HG03060 (cell line): ENCODE data around the gene COL15A1.

ENCODE experiments used
- ATAC-seq: cut with Tn5 transposase; IDR thresholded peaks from one replicate; pipeline ENCODE4 v1.9.1; 2021; ENCODE audit warnings: low read depth, moderate number of reproducible peaks; ENCODE audit not compliant: unreplicated experiment

COL15A1 gene

GRCh38 chr9:98913705-98914104 lies 30.0 kb upstream of the COL15A1 start:
- ATAC-seq, result no peak

- ATAC-seq, result no peak
Observed at GRCh38 chr9:98915599-98915998, 28.1 kb upstream of the COL15A1 start.

- ATAC-seq, result no peak
Observed at GRCh38 chr9:98916660-98917059, 27.0 kb upstream of the COL15A1 start.

GRCh38 chr9:98917746-98918487 lies 25.8 kb upstream of the COL15A1 start:
- no peak for ATAC-seq

GRCh38 chr9:98921732-98922131 lies 22.0 kb upstream of the COL15A1 start:
- no peak for ATAC-seq

DNA sequence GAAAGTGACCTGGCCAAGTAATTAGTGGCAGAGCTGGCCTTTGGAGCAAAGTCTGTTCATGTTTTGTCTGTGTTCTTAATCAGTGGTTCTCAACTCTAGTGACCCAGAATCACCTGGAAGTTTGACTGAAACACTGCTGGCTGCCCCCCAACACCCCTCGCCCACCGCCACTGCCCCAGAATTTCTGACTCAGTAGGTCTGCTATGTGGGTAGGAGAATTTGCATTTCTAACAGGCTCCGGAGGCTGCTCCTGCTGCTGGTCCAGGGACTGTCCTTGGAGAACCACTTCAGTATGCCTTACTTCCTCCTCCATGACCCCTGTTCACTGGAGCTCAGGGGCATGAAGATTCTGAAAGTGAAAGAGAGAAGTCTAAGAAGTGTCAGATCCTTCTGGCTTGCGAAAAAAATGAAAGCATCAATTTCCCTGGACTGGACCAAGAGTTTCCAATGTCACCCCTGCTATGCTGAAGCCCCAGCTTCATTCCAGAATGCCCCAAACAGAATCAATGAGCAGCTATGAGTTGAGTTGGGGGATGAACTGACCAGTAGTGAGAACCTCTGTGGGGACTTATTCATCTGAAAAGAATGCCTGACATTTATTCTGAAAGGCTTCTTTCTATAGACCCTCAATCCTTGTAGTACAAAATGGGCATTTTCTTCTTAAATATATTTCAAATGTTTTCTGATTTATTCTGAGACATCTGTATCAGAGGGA lies 20.8 kb upstream of the COL15A1 start:
- ATAC-seq, result no peak

DNA sequence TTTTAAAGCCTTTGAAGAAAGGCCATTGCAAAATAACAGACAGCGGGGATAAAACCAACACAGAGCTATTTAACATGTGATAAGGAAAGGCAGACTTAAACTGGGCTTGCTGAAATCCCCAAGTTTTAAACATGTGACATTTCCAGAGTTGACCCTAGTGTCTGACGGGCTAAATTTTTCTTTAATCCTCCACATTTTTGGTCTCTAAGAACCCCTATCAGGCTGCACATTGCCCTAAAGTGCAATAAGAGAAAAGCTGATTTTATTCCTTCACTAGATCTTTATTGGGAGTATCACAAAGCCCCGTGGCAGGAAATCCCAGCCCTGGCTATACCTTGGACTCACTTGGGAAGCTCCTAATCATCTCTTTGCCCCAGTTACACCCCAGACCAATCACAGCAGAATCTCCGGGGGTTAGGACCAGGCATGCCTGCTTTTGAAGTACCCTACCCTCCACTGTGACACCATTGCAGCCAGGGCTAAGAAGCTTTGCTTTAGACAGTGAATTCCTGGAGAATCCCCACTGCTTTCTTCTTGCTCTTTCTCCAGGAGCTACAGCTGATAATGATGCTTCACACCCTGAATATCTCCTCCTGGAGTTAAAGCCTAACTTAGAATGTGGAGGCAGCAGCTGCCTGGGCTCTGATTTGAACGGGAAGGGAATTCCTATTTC lies 20.1 kb upstream of the COL15A1 start:
- ATAC-seq, result no peak

DNA sequence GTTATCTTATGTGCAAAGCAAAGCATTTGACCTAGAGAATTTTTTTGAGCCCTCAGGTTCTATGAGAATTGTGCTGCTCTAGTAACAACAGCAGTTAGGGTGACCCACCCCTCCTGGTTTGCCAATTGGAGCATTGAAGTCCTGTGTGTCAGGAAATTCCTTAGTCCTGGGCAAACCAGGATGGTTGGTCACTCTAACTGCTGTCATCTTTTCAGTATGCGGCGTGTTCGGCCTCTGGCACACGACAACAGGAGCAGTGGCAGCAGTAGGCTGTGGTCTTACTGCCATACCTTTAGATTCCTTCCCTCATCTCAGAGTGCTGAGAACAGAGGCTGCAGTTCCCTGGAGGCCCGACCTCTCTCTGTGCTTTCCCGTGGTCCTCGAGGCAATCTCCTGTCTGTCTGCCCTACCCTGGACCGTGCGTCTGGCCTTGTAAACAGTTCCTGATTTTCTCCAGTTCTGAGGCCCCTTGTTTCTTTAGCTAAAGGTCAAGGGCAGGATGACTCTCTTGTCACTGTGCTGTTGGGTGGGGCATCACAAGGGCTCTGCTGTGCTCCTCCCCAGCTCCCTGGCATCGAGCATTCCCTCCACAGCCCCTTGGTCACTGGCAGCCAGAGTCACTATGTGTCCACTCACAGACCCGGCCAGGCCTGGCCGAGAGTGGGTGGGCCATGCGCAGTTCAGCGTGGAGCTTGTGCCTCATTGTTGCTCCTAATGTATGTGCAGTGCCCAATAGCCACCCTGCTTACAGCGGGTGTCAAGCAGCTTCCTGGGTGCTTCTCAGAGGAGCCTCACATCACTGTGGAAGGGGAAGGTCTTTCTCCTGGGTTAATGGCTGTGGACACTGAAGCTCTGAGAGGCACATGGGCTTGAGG lies 18.5 kb upstream of the COL15A1 start:
- no peak for ATAC-seq

- ATAC-seq, result no peak
Observed at GRCh38 chr9:98925956-98926355, 17.8 kb upstream of the COL15A1 start.

- ATAC-seq, result no peak
Observed at GRCh38 chr9:98927724-98928123, 16.0 kb upstream of the COL15A1 start.

GRCh38 chr9:98929071-98929470 lies 14.6 kb upstream of the COL15A1 start:
- no peak for ATAC-seq

DNA sequence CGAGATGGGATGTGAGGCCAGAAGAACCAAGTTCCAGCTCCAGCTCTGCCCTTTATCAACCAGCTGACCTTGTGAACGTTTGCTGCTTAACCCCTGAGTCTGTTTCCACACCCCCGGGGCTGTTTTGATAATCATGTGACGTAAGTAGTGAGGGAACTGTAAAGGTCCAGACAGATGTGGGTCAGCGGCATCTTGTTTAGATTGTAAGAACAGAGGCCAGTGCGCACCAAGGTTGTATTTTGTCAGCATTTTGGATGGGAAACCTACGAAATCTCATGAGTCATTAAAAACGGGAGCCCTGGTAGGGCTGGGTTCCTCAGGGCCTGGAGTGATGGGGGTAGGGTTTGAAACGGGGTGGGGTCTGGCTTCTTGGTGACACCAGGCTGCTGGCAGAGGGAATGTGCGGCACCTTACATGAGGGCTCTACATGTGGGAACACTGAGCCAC lies 13.8 kb upstream of the COL15A1 start:
- ATAC-seq, result no peak

DNA sequence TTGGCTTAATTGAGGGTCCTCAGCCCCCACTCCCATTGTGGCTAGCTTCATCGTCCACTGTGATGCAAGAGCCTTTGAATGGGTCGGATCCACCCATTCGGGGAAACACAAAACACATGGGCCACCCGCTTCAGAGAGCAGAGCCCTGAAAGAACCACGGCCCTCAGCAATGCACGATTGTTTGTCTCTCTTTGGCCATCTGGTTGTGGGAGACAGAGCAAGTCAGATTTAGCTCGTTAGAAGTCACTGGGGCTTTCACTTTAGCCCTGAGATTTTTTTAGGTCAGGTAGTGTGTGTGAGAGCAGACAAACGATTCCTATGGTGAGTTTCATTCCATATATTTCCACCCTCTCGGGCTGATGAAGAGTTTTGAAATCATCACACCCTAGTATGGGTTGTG lies 12.9 kb upstream of the COL15A1 start:
- ATAC-seq, result no peak

DNA sequence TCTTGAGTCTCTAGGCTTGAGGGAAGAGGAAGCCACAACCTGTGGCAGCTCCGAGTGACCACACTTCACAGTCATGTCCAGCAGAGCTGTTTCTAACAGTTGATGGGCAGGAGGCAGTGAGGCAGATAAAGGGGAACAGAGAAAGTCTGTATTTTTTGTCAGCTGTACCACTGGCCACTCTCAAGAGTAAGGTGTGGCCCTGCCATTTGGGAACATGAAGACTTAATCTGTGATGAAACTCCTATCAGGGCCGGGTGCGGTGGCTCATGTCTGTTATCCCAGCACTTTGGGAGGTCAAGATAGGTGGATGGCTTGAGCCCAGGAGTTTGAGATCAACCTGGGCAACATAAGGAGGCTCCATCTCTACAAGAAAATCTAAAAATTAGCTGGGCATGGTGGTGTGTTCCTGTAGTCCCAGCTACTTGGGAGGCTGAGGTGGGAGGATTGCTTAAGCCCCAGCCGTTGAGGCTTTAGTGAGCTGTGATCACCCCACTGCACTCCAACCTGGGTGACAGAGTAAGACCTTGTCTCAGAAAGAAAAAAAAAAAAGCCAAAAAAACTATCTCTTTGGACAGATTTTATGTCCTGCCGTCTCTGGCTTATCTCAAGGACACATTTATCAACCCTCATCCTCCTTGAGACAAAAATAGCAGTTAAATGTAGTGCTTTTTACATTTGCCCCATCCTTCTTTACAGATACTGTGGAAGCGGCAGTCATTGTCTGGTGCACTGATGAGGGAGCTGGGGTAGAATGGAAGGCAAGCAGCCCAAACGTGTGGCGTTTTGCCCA lies 11.9 kb upstream of the COL15A1 start:
- no peak for ATAC-seq

- ATAC-seq, result no peak
Observed at GRCh38 chr9:98933185-98933584, 10.5 kb upstream of the COL15A1 start.

DNA sequence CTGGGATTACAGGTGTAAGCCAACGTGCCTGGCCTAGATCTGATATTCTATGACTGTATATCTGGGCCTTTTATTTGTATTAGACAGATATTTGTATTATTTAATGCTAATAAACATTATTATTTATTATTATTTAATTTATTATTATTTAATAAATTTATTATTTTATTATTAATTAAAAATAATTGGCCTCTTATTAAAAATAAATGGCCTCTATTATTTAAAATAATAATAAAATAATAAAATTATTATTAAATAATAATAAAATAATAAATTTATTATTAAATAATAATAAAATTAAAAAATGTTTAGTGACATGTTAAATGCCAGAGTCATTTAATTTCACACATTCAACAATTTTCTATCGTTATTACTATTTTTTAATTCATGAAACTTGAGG lies 9.8 kb upstream of the COL15A1 start:
- ATAC-seq, result no peak

- no peak for ATAC-seq
Observed at GRCh38 chr9:98935071-98935505, 8.6 kb upstream of the COL15A1 start.

DNA sequence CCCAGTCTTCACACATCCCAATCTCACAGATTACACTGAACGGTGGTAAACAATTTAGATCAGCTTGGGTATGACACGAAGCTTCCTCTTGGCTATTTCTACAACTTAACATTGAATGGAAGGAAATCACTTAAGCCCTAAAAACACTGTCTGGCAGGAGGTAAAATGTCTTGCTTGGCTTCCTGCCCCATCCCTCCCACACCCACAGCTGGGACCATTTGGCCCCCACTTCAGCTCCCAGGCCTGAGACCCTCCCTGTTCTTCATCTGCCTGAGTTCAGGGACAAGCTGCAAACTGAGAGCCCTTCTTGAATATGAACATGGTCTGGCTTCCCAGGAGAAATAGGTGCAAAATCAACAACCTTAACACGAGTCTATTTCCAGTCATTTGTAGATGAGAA lies 3.4 kb upstream of the COL15A1 start:
- no peak for ATAC-seq

GRCh38 chr9:98941946-98942523 lies 1.7 kb upstream of the COL15A1 start:
- ATAC-seq, result no peak
